Panc1 (cell line): ENCODE measurements around the gene SYCN. TPM values are rescaled to one million over a fixed set of nuclear protein-coding genes. Genes with fewer than 3 reads are reported as not detected.

ENCODE experiments used
- ATAC-seq: fragments of 200-7000 bp; cut with Tn5 transposase; 2 replicates; pipeline ENCODE4 v1.9.1; 2020; ENCODE audit warnings: mild to moderate bottlenecking, moderate library complexity
- BruUV-seq: library from RNA; stranded (reverse); fragments of 400-500 nt; replicated peaks from 2 replicates; lab custom pipeline; 2021; lab: Mats Ljungman, UMichigan
- CTCF ChIA-PET: fragments of 300-600 bp; sonication (Branson Sonifier 250); formaldehyde crosslinking; loops from one replicate; lab custom pipeline; 2022; ENCODE audit warnings: antibody characterized with exemption; lab: Charles Lee
- POLR2A ChIA-PET: fragments of 300-600 bp; sonication (Branson Sonifier 250); formaldehyde crosslinking; loops from one replicate; lab custom pipeline; 2022; ENCODE audit warnings: antibody characterized with exemption; lab: Charles Lee
- DNase-seq: peaks from one replicate; pipeline ENCODE4 v3.0.0-alpha.2; 2010; ENCODE audit warnings: low read depth, low spot score
- H3K27ac ChIP-seq: 2 replicates; pipeline ENCODE4 v1.5.1; 2011; ENCODE audit warnings: mild to moderate bottlenecking, low read length, inconsistent platforms
- H3K27me3 ChIP-seq: fragments of 200-500 bp; sonication (Bioruptor generic); 2 replicates; pipeline ENCODE4 v1.6.0; 2014; ENCODE audit warnings: low read length, inconsistent platforms; ENCODE audit not compliant: control insufficient read depth, insufficient read depth
- H3K36me3 ChIP-seq: fragments of 200-500 bp; sonication (Bioruptor generic); 2 replicates; pipeline ENCODE4 v1.5.1; 2014; ENCODE audit warnings: inconsistent platforms, mild to moderate bottlenecking, low read length, moderate library complexity; ENCODE audit not compliant: control insufficient read depth, insufficient read depth
- H3K4me1 ChIP-seq: 2 replicates; pipeline ENCODE4 v1.5.1; 2011; ENCODE audit warnings: inconsistent platforms, mild to moderate bottlenecking, low read length, moderate library complexity; ENCODE audit not compliant: control insufficient read depth, insufficient read depth
- H3K4me3 ChIP-seq, 2 experiments: 2 replicates each; pipeline ENCODE4 v1.5.1; 2011 to 2012; ENCODE audit warnings: low read depth in 2 of 2, low read length in 2 of 2, mild to moderate bottlenecking in 2 of 2, inconsistent platforms in 1 of 2, moderate library complexity in 1 of 2
- H3K9me3 ChIP-seq: fragments of 200-500 bp; sonication (Bioruptor generic); 2 replicates; pipeline ENCODE4 v1.5.1; 2014; ENCODE audit warnings: low read depth, mild to moderate bottlenecking, inconsistent platforms, low read length, moderate library complexity; ENCODE audit not compliant: control insufficient read depth, insufficient read depth
- POLR2AphosphoS5 ChIP-seq: IDR thresholded peaks from 2 replicates; pipeline ENCODE4 v1.6.1; 2012; ENCODE audit warnings: mild to moderate bottlenecking, low read depth, low read length, moderate library complexity
- REST ChIP-seq, 2 experiments: IDR thresholded peaks; 2 replicates each; pipeline ENCODE4 v1.6.1; 2011 to 2012; ENCODE audit warnings: low read depth in 2 of 2, control low read depth in 1 of 2, low read length in 1 of 2, mild to moderate bottlenecking in 1 of 2, moderate library complexity in 1 of 2; ENCODE audit not compliant: insufficient read depth in 1 of 2
- SIN3A ChIP-seq: IDR thresholded peaks from 2 replicates; pipeline ENCODE4 v1.6.1; 2012; ENCODE audit warnings: low read depth, mild to moderate bottlenecking, low read length, moderate library complexity, borderline replicate concordance; ENCODE audit not compliant: insufficient read depth
- TCF7L2 ChIP-seq: IDR thresholded peaks from 2 replicates; pipeline ENCODE4 v1.6.1; 2011; ENCODE audit warnings: mild to moderate bottlenecking, low read depth, low read length, inconsistent platforms
- in situ Hi-C: cut with HindIII; loops from 2 replicates; pipeline ENCODE4 v1.10.0; 2016; ENCODE audit warnings: low sequenced_read_pairs, low pct_unique_long_range_greater_than_20kb
- intact Hi-C: fragments of 100-400 bp; cut with micrococcal nuclease; formaldehyde crosslinking; loops from one replicate; pipeline ENCODE4 v1.10.0; 2022; ENCODE audit not compliant: unreplicated experiment
- total RNA-seq: library from RNA; stranded (reverse); gene quantifications from one replicate; pipeline ENCODE4 v1.2.1, GENCODE V29; 2021; ENCODE audit not compliant: unreplicated experiment
- TF ChIP-seq, protein P1 (sequence below): fragments of 450-650 bp; IDR thresholded peaks from 2 replicates; pipeline ENCODE4 v1.5.1; 2017; ENCODE audit warnings: mild to moderate bottlenecking

The SYCN gene
- total RNA-seq, 1 experiment from 2014 or later = 0.33 TPM

- no peak for TF ChIP-seq POLR2AphosphoS5
- no peak for TF ChIP-seq TCF7L2
- no peak for TF ChIP-seq REST (IDR thresholded peaks at IDR 0.05; ENCODE audit: insufficient read depth in 1 of 2, low read depth in 2 of 2, low read length in 1 of 2)
- TF ChIP-seq, protein P1, sequence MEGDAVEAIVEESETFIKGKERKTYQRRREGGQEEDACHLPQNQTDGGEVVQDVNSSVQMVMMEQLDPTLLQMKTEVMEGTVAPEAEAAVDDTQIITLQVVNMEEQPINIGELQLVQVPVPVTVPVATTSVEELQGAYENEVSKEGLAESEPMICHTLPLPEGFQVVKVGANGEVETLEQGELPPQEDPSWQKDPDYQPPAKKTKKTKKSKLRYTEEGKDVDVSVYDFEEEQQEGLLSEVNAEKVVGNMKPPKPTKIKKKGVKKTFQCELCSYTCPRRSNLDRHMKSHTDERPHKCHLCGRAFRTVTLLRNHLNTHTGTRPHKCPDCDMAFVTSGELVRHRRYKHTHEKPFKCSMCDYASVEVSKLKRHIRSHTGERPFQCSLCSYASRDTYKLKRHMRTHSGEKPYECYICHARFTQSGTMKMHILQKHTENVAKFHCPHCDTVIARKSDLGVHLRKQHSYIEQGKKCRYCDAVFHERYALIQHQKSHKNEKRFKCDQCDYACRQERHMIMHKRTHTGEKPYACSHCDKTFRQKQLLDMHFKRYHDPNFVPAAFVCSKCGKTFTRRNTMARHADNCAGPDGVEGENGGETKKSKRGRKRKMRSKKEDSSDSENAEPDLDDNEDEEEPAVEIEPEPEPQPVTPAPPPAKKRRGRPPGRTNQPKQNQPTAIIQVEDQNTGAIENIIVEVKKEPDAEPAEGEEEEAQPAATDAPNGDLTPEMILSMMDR = no peak
- BruUV-seq = no TSS peak
- H3K4me3 ChIP-seq = no peak overlapping the region
- H3K9me3 ChIP-seq = no peaks in the 10 kb centered on the region
- intact Hi-C loops = no loop called here
- CTCF ChIA-PET = interaction anchor here (0.9 kb wide), 1 partner anchor 34 kb away, joined by 4 read pairs; no protein-coding TSS in a partner anchor
- H3K27ac ChIP-seq = no peak overlapping the region
- H3K4me1 ChIP-seq = peaks cover 66% of the 10 kb centered on the region
- POLR2A ChIA-PET = interaction anchor here (0.5 kb wide), 1 partner anchor 35 kb away, joined by 16 read pairs; no protein-coding TSS in a partner anchor
- DNase-seq = no peak
- in situ Hi-C loops = no loop called here
- H3K36me3 ChIP-seq = no peaks in the 10 kb centered on the region
- no peaks in the 10 kb centered on the region for H3K27me3 ChIP-seq
- ATAC-seq = no peak
These were observed 47.5 kb downstream of the SYCN start for GRCh38 chr19:39156326-39157230.

- DNase-seq = no peak
- POLR2A ChIA-PET = interaction anchor here (0.5 to 0.6 kb wide), 2 partner anchors 30 to 36 kb away, joined by 10 to 16 read pairs; no protein-coding TSS in a partner anchor
- no peak for TF ChIP-seq SIN3A
- TF ChIP-seq POLR2AphosphoS5 = no peak
- TF ChIP-seq REST (IDR thresholded peaks at IDR 0.05; ENCODE audit: insufficient read depth in 1 of 2, low read depth in 2 of 2, low read length in 1 of 2) = no peak
- TF ChIP-seq TCF7L2 = no peak
- TF ChIP-seq, protein P1 = no peak
- no peak for ATAC-seq
- no TSS peak for BruUV-seq
- Histone ChIP-seq H3K9me3 (no peaks in the 10 kb centered on the region), H3K4me1 (peaks cover 63% of the 10 kb centered on the region), H3K27ac (no peak overlapping the region), H3K36me3 (no peaks in the 10 kb centered on the region), H3K4me3 (no peak overlapping the region), H3K27me3 (no peaks in the 10 kb centered on the region)
- intact Hi-C loops = no loop called here
- in situ Hi-C loops = no loop called here
- CTCF ChIA-PET = interaction anchor here (0.9 kb wide), 1 partner anchor 33 kb away, joined by 4 read pairs; no protein-coding TSS in a partner anchor
These were observed 48.3 kb downstream of the SYCN start for GRCh38 chr19:39155741-39156140.
